ENCODE results near the gene KCNMA1.

Gene KCNMA1

GRCh38 chr10:76974017-76974691, 663.5 kb downstream of the KCNMA1 start:
- DNase-seq (ENCODE audit: low spot score): no peak

GRCh38 chr10:76973091-76974016, 664.3 kb downstream of the KCNMA1 start:
- DNase-seq (ENCODE audit: low spot score): no peak

DNA sequence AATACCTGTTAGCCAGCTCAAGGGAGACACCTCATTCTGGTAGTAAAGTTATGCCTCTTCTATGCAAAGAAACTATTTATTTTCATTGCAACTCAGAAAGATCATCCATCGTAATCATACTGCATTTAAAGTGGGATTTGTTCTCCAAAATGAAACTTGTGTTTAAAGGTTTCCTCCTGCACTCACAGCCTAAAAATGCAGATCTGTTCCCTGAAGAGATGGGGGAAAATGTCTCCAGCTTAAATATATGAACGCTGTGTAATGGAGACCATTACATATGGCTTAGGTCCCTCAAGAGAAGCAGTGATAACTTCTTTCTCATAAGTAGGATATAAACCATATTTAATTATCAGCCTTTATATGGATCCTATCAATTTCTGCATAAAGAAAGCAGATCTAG, 665.1 kb downstream of the KCNMA1 start:
- DNase-seq (ENCODE audit: low spot score): no peak

GRCh38 chr10:76971547-76972170, 665.9 kb downstream of the KCNMA1 start:
- no peak for DNase-seq (ENCODE audit: low spot score)

GRCh38 chr10:76970711-76971519, 666.7 kb downstream of the KCNMA1 start:
- no peak for DNase-seq (ENCODE audit: low spot score)

DNA sequence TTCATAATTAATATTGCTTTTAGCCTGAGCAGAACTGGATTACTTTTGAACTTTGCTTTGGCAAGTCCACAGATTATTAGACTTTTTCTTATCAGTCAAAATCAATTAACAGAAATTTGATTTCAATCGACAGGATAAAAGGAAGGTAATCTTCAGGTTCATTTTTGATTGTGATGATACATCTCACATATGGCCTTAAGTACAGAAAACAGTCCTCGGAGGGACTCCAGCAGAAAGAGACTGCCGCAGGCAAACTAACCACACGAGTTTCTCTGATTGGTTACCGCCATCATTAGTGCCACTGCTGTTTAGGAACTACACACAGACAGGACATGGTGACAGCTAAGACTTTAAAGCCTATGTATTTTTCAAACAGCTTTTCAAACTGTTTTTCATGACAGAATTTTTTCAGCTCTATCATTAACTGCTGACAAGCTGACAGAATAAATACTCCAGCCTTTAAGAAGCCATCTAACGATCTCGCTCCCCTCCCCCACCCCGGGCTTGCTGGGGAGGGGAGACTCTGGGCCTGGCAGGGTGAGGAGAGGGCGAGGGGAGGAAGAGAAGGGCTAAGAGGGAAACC, 668.2 kb downstream of the KCNMA1 start:
- no peak for DNase-seq (ENCODE audit: low spot score)

GRCh38 chr10:76968483-76968882, 669.1 kb downstream of the KCNMA1 start:
- DNase-seq (ENCODE audit: low spot score): no peak

DNA sequence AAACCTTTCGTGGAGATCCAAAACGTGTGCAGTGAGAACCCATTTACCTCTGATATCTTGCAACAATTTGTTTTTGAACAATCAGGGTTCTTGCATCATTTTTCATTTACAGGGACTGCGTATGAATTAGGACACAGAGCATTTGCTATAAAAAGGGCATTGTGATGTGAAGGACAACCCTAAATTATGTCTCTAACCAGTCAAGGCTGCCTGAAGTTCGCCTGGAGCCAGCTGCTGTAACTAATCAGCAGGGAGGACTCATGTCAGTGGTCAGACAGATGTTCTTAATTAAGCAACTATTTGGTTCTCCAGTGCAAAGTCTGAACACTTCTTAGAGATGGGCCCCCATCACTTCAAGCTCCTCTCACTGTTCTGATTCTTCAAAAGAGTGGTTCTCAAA, 674.8 kb downstream of the KCNMA1 start:
- DNase-seq (ENCODE audit: low spot score): no peak

- DNase-seq (ENCODE audit: low spot score): no peak
Measured at GRCh38 chr10:76961841-76962240, 675.8 kb downstream of the KCNMA1 start.

GRCh38 chr10:76959111-76959510, 678.5 kb downstream of the KCNMA1 start:
- no peak for DNase-seq (ENCODE audit: low spot score)

DNA sequence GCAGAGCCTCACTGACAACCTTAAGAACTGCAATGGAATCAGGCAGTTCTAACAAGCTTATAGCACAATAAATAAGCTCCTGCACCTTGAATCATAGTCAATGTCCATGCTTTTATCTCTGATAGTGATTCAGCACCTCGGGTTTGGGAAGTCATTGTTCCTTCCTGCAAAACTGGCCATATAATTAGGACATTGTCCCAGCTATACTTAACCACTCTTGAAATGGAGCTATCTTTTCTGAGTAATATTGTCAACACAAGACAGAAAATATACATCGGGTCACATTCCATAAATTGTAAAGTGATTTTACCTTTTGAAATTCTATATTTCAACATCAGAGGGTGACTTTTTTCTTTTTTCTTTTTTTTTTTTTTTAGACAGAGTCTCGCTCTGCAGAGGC, 682.8 kb downstream of the KCNMA1 start:
- no peak for DNase-seq (ENCODE audit: low spot score)

DNA sequence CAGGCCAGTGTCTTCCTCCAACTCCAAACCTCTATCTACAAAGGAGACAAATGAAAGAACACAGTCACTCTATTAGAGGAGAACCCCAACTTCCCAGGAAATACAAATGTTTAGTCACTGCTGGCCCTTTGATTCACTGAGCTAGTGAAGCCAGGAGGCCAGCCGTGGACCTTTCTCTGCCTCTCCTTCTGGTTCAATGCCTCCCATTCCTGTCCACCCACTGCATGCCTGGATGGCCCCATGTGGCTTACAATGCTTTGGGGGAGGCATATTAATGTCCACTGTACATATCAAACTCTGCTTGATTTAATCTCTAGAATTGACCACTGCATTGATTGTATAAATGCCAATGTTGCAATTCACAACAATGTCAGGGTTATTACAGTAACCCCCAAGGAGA, 687.3 kb downstream of the KCNMA1 start:
- no peak for DNase-seq (ENCODE audit: low spot score)

GRCh38 chr10:76946270-76946669, 691.3 kb downstream of the KCNMA1 start:
- DNase-seq (ENCODE audit: low spot score): no peak

DNA sequence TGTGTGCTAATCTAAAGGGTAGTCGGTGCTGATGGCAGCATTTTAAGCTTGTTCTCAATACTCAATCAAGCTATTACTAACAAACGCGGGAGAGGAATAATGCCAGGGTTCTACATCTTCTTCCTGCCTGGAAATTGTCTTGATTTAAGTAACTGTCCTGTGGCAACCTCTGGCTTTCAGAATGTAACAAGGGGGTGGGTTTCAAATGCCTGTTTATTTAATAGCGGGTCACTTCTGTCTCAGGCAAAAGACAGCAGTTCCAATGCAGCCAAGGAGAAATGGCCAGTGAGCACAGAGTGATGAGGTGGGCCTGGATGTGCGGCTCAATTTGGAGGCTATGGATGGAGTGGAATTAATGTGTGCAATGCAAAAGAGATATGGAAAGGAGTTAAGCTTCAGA, 692.4 kb downstream of the KCNMA1 start:
- no peak for DNase-seq (ENCODE audit: low spot score)

DNA sequence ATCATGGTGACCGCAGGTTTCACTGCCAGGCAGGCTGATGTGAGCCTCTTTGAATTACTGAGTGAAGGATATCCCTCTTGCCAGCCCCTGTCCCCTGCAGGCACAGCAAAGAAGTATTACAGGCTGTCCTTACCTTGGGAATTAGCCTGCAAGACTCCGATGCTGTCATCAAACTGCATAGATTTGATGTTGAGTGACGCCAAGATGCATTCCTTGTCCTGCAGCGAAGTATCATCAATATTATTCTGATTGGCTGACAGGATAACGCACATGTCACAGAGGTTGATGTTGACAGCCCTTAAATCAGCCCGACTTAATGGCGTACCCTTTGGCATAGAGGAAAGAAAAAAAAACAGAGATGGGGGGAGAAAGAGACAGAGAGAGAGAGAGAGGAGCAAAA, 693.0 kb downstream of the KCNMA1 start:
- DNase-seq (ENCODE audit: low spot score): no peak

GRCh38 chr10:76942628-76943416, 694.8 kb downstream of the KCNMA1 start:
- no peak for DNase-seq (ENCODE audit: low spot score)

- no peak for DNase-seq (ENCODE audit: low spot score)
Measured at GRCh38 chr10:76939933-76940468, 697.6 kb downstream of the KCNMA1 start.

- DNase-seq (ENCODE audit: low spot score): no peak
Measured at GRCh38 chr10:76937181-76937600, 700.4 kb downstream of the KCNMA1 start.

- DNase-seq (ENCODE audit: low spot score): no peak
Measured at GRCh38 chr10:76935941-76936613, 701.5 kb downstream of the KCNMA1 start.

DNA sequence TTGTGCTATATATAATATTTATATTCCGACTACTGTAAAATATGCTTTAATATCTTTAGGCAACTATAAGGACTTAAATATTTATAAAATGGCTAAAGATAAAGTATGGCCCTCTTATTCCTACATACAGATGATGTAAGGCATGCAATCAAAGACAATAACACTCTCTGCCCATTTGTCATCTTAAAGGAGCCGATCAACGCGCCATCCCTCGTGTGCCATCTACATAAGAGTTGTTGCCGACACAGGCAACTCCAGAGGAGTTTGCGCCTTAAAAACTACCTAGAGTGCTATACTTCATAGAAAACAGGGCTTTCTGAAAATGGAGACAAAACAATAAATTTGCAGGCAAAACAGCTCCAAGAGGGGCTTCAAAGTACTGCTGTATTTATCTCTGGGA, 709.0 kb downstream of the KCNMA1 start:
- no peak for DNase-seq (ENCODE audit: low spot score)

Measured in hematopoietic multipotent progenitor cell treated with erythropoietin and hydrocortisone succinate and interleukin-3 and kit ligand, for 15 days (in vitro differentiated cells).